K562 (cell line): ENCODE data around the gene HERPUD2. TPM values are rescaled to one million over a fixed set of nuclear protein-coding genes. Genes with fewer than 3 reads are reported as not detected.

ENCODE experiments used
- ARID4B ChIP-seq: sonication (generic); formaldehyde crosslinking; IDR thresholded peaks from 2 replicates; pipeline ENCODE4 v1.8.0; 2022; ENCODE audit warnings: mild to moderate bottlenecking, missing genetic modification reagents
- ATF1 ChIP-seq, 2 experiments: fragments of 450-650 bp in 1 of 2; IDR thresholded peaks; 2 replicates each; pipeline ENCODE4 v1.6.1; 2016; ENCODE audit warnings: missing compliant biosample characterization in 1 of 2, missing genetic modification characterization in 1 of 2
- ATF3 ChIP-seq, 2 experiments: fragments of 450-650 bp in 1 of 2; sonication (generic) in 1 of 2; formaldehyde crosslinking in 1 of 2; IDR thresholded peaks in 1 of 2; conservative IDR thresholded peaks in 1 of 2; 2 replicates each; pipeline versions ENCODE4 v1.6.1 to v1.8.1; 2016 to 2023; ENCODE audit warnings: mild to moderate bottlenecking in 2 of 2, moderate library complexity in 2 of 2, inconsistent platforms in 1 of 2, missing genetic modification reagents in 1 of 2
- CBFA2T3 ChIP-seq: fragments of 450-650 bp; IDR thresholded peaks from 2 replicates; pipeline ENCODE4 v1.6.1; 2017
- CREB3 ChIP-seq: fragments of 450-650 bp; conservative IDR thresholded peaks from 2 replicates; pipeline ENCODE4 v1.6.1; 2016; ENCODE audit warnings: missing genetic modification characterization, low read depth, mild to moderate bottlenecking, missing compliant biosample characterization, moderate library complexity
- CTBP1 ChIP-seq: fragments of 450-650 bp; IDR thresholded peaks from 2 replicates; pipeline ENCODE4 v1.6.1; 2016; ENCODE audit warnings: borderline replicate concordance
- E2F5 ChIP-seq: sonication (generic); formaldehyde crosslinking; IDR thresholded peaks from 2 replicates; pipeline ENCODE4 v1.8.0; 2022; ENCODE audit warnings: mild to moderate bottlenecking, missing genetic modification reagents
- GATAD2B ChIP-seq: fragments of 450-650 bp; IDR thresholded peaks from 2 replicates; pipeline ENCODE4 v1.6.1; 2017; ENCODE audit warnings: mild to moderate bottlenecking, borderline replicate concordance
- IRF9 ChIP-seq: fragments of 450-650 bp; IDR thresholded peaks from 2 replicates; pipeline ENCODE4 v1.6.1; 2016; ENCODE audit warnings: missing biosample characterization, missing genetic modification characterization
- MCM7 ChIP-seq, 2 experiments: fragments of 450-650 bp; IDR thresholded peaks; 2 replicates each; pipeline ENCODE4 v1.6.1; 2016 to 2018
- PRPF4 ChIP-seq: fragments of 200-400 bp; formaldehyde crosslinking; IDR thresholded peaks from one replicate; pipeline ENCODE4 v1.6.1; 2017; ENCODE audit warnings: low read length, low read depth, mild to moderate bottlenecking; ENCODE audit not compliant: insufficient read depth, poor library complexity, severe bottlenecking
- RAD21 ChIP-seq, 2 experiments: fragments of 250-450 bp in 1 of 2; fragments of 450-650 bp in 1 of 2; sonication (Bioruptor Pico) in 1 of 2; formaldehyde crosslinking in 1 of 2; IDR thresholded peaks in 1 of 2; conservative IDR thresholded peaks in 1 of 2; 2 replicates each; pipeline versions ENCODE4 v1.4.0 to v1.8.0; 2020 to 2022; ENCODE audit warnings: mild to moderate bottlenecking in 2 of 2, moderate library complexity in 1 of 2
- RBM15 ChIP-seq: fragments of 200-400 bp; formaldehyde crosslinking; IDR thresholded peaks from 2 replicates; pipeline ENCODE4 v1.6.1; 2018; ENCODE audit warnings: mild to moderate bottlenecking, low read length, moderate library complexity; ENCODE audit not compliant: insufficient read depth
- TEAD4 ChIP-seq, 2 experiments: sonication (generic) in 1 of 2; formaldehyde crosslinking in 1 of 2; IDR thresholded peaks; 2 replicates each; pipeline versions ENCODE4 v1.6.1 to v1.8.0; 2012 to 2022; ENCODE audit warnings: borderline replicate concordance in 1 of 2, inconsistent platforms in 1 of 2, low read length in 1 of 2, mild to moderate bottlenecking in 1 of 2, missing genetic modification reagents in 1 of 2
- TGIF2 ChIP-seq: sonication (generic); formaldehyde crosslinking; IDR thresholded peaks from 2 replicates; pipeline ENCODE4 v1.8.1; 2022; ENCODE audit warnings: mild to moderate bottlenecking, missing genetic modification reagents, moderate library complexity
- TRIM28 ChIP-seq: fragments of 450-650 bp; IDR thresholded peaks from 2 replicates; pipeline ENCODE4 v1.6.1; 2017
- ZFX ChIP-seq: sonication (generic); formaldehyde crosslinking; IDR thresholded peaks from 2 replicates; pipeline ENCODE4 v1.8.0; 2022; ENCODE audit warnings: mild to moderate bottlenecking, missing genetic modification reagents, moderate library complexity
- ZNF696 ChIP-seq: fragments of 250-450 bp; sonication (Bioruptor Pico); conservative IDR thresholded peaks from 2 replicates; pipeline ENCODE4 v1.4.0; 2020; ENCODE audit warnings: mild to moderate bottlenecking, moderate library complexity
- ZNF830 ChIP-seq: fragments of 250-450 bp; sonication (Bioruptor Pico); IDR thresholded peaks from 2 replicates; pipeline ENCODE4 v1.5.0; 2021; ENCODE audit warnings: mild to moderate bottlenecking
- ZSCAN29 ChIP-seq: fragments of 450-650 bp; IDR thresholded peaks from 2 replicates; pipeline ENCODE4 v1.6.1; 2017
- polyA plus RNA-seq, 8 experiments: library from polyadenylated mRNA; depleted of rRNA in 4 of 8; stranded (reverse) in 5 of 8; unstranded in 3 of 8; fragments of >200 nt; fragmentation: Nextera tagmentation in 2 of 8; fragmentation: Illumina TruSeq in 1 of 8; extraction: Ambion mirVana in 2 of 8; extraction: Trizol in 1 of 8; gene quantifications; 2 replicates each; pipeline versions ENCODE4 v1.2.1 to v1.2.3, GENCODE V29; 2011 to 2014; ENCODE audit warnings: inconsistent platforms in 1 of 8, missing spikeins in 1 of 8
- total RNA-seq, 7 experiments: library from RNA; depleted of rRNA in 6 of 7; stranded (reverse); fragments of >200 nt in 6 of 7; fragmentation: Illumina TruSeq in 2 of 7; extraction: Trizol in 2 of 7; gene quantifications; 2 replicates each; pipeline versions ENCODE4 v1.2.1 to v1.2.3, GENCODE V29; 2011 to 2021; ENCODE audit warnings: low replicate concordance in 1 of 7

Gene HERPUD2
- total and polyA plus RNA-seq, 9 of the 15 experiments (the other 6 are each of a cell fraction or from before 2014, with no cell fraction given) = 4.1 to 28.5 (median 12.3) TPM

GRCh38 chr7:35691827-35692307 lies 3.1 kb downstream of the HERPUD2 start (continued):
- TF ChIP-seq TEAD4 (IDR thresholded peaks at IDR 0.05; ENCODE audit: low read length) = peak; percentile 68
- no peak for TF ChIP-seq TEAD4 (CRISPR knock-in tag; IDR thresholded peaks at IDR 0.05; ENCODE audit: borderline replicate concordance)
- TF ChIP-seq ZNF696 (CRISPR knock-in tag) = no peak
- peak; percentile 96 for TF ChIP-seq TRIM28
- TF ChIP-seq ATF1 (CRISPR knock-in tag; IDR thresholded peaks at IDR 0.05) = no peak
- peak; percentile 11; the same call in 1 of the 2 replicates for TF ChIP-seq ATF1 (tag; IDR thresholded peaks at IDR 0.05)
- no peak for TF ChIP-seq RAD21 (CRISPR knock-in tag; conservative IDR thresholded peaks at IDR 0.05 in 1 of 2, IDR thresholded peaks at IDR 0.05 in 1 of 2)
- TF ChIP-seq GATAD2B = no peak
- peak; percentile 81 for TF ChIP-seq CBFA2T3
- TF ChIP-seq ATF3 (IDR thresholded peaks at IDR 0.05) = no peak
- 0 out of 2 replicates have a peak, but pooled peaks have one; percentile 15 for TF ChIP-seq ATF3 (CRISPR knock-in tag; conservative IDR thresholded peaks at IDR 0.05)
- no peak for TF ChIP-seq TGIF2 (CRISPR knock-in tag)
- TF ChIP-seq CTBP1 = peak; percentile 55; the same call in 1 of the 2 replicates
- TF ChIP-seq ZNF830 (CRISPR knock-in tag) = no peak
- TF ChIP-seq ARID4B (CRISPR knock-in tag) = no peak
- no peak for TF ChIP-seq PRPF4
- peak; percentile 51 for TF ChIP-seq ZFX (CRISPR knock-in tag)
- TF ChIP-seq E2F5 (CRISPR knock-in tag) = no peak
- no peak for TF ChIP-seq RBM15
- no peak for TF ChIP-seq CREB3 (tag)
- TF ChIP-seq MCM7 (IDR thresholded peaks at IDR 0.05) = no peak
- no peak for TF ChIP-seq ZSCAN29
- TF ChIP-seq IRF9 (tag) = no peak
